Activated naive CD4-positive, alpha-beta T cell treated with anti-CD3 and anti-CD28 coated beads, Interleukin-2, amount 10 ng/mL, durations not matched to agents 7 days and 5 days (primary cell): ENCODE results near the gene HSPA1A.

ENCODE experiments used
- CTCF ChIA-PET: fragments of 350-600 bp; sonication (Branson Sonifier 250); formaldehyde crosslinking; loops from one replicate; lab custom pipeline; 2021; ENCODE audit warnings: antibody characterized with exemption; lab: Charles Lee
- DNase-seq: peaks from one replicate; pipeline ENCODE4 v3.0.0-alpha.2; 2020
- H3K27ac Mint-ChIP-seq: one replicate; pipeline ENCODE4 v1.8.0; 2021; ENCODE audit warnings: mild to moderate bottlenecking, moderate library complexity, mixed read lengths
- H3K27me3 Mint-ChIP-seq: one replicate; pipeline ENCODE4 v1.8.0; 2021; ENCODE audit warnings: mild to moderate bottlenecking, mixed read lengths
- H3K36me3 Mint-ChIP-seq: one replicate; pipeline ENCODE4 v1.8.0; 2021; ENCODE audit warnings: mixed read lengths
- H3K4me1 Mint-ChIP-seq: one replicate; pipeline ENCODE4 v1.8.0; 2021; ENCODE audit warnings: mixed read lengths
- H3K4me3 Mint-ChIP-seq: one replicate; pipeline ENCODE4 v1.8.0; 2021; ENCODE audit warnings: mild to moderate bottlenecking, moderate library complexity, mixed read lengths
- H3K9me3 Mint-ChIP-seq: one replicate; pipeline ENCODE4 v1.8.0; 2021; ENCODE audit warnings: mixed read lengths

The HSPA1A gene

DNA sequence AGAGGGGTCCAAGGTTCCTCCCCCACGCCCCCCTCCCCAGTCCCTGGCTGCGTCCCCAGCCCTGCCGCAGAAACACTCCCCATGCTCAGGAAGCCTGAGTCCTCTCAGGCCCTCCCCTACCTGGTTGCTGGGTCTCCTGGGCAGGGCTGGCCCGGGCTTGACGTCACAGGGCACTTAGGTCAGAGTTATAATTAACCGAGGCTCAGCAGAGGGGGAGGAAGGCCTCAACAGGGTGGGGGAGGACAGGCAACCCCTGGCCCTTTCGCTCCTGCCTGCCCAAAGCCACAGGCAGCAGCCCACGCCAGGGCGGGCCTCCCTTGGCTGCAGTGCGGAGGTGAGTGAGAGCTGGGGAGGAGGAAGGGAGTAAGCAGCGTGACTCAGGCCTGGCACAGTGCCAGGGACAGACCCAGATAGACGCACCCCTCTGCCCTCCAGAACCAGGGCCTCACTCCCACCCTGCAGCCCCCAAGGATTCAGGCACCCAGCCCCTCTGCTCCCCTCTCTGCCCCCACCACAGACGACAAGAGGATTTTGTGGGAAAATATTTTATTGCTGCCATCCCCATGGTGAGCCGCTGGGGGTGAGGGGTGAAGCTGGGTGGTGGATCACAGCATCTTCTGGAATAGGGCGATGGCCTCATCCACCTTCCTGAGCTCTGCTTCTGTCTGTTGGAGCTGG, 38.2 kb upstream of the HSPA1A start, which contains the start of gene VWA7:
Gene VWA7, minus strand, starts transcription at position 340 of the 678 bp plus-strand sequence. CDS start 549 bp downstream, outside the sequence.
- Mint-ChIP-seq H3K9me3 (no peaks in the 10 kb centered on the region), H3K27me3 (peaks cover 5% of the 10 kb centered on the region), H3K4me1 (peaks cover 45% of the 10 kb centered on the region), H3K4me3 (peak within 1 kb of the TSS; percentile 23), H3K27ac (peak within 1 kb of the TSS; percentile 82), H3K36me3 (peaks cover 14% of the 10 kb centered on the region)
- peak; percentile 79 for DNase-seq
- CTCF ChIA-PET, result interaction anchor here (1.0 to 2.4 kb wide), 3 partner anchors 15 to 174 kb away, joined by 3 to 11 read pairs (median 3); no protein-coding TSS in a partner anchor

GRCh38 chr6:31777667-31778050, 37.7 kb upstream of the HSPA1A start:
- Mint-ChIP-seq H3K4me3 (no peak overlapping the region), H3K4me1 (peaks cover 41% of the 10 kb centered on the region), H3K27ac (peak overlapping the region; percentile 82), H3K27me3 (peaks cover 5% of the 10 kb centered on the region), H3K36me3 (peaks cover 16% of the 10 kb centered on the region), H3K9me3 (no peaks in the 10 kb centered on the region)
- no peak for DNase-seq
- CTCF ChIA-PET, result interaction anchor here (0.6 to 2.4 kb wide), 6 partner anchors 12 to 174 kb away, joined by 3 to 11 read pairs (median 3); no protein-coding TSS in a partner anchor

DNA sequence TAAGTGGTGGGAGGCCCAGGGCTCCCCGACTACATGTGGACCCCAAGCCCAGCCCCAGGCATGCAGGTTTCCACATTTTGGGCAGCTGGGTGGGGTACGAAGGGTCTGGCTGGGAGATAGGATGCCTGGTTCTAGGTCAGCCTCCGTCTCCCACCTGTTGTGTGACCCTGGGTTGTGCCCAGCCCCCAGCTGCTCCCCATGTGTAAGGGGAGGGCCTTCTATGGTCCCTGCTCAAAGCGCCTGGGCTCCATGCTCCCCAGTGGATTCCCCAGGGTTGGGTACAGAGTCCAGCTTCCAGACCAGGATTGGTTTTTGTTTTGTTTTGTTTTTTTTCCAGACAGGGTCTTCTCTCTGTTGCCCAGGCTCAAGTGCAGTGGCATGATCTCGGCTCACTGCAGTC, 37.1 kb upstream of the HSPA1A start:
- DNase-seq, result no peak
- Mint-ChIP-seq H3K4me3 (no peak overlapping the region), H3K9me3 (no peaks in the 10 kb centered on the region), H3K27ac (peak overlapping the region; percentile 73), H3K36me3 (peaks cover 21% of the 10 kb centered on the region), H3K27me3 (peaks cover 5% of the 10 kb centered on the region), H3K4me1 (peaks cover 36% of the 10 kb centered on the region)
- CTCF ChIA-PET, result interaction anchor here (0.6 to 2.4 kb wide), 5 partner anchors 12 to 44 kb away, joined by 3 to 11 read pairs (median 3); no protein-coding TSS in a partner anchor

- Mint-ChIP-seq H3K9me3 (no peaks in the 10 kb centered on the region), H3K27ac (no peak overlapping the region), H3K36me3 (peaks cover 25% of the 10 kb centered on the region), H3K4me1 (peaks cover 33% of the 10 kb centered on the region), H3K27me3 (peaks cover 5% of the 10 kb centered on the region), H3K4me3 (no peak overlapping the region)
- no peak for DNase-seq
- CTCF ChIA-PET, result interaction anchor here (1.4 to 1.8 kb wide), 3 partner anchors 9 to 13 kb away, joined by 3 to 5 read pairs (median 4); no protein-coding TSS in a partner anchor
Observed at GRCh38 chr6:31778999-31779885, 36.1 kb upstream of the HSPA1A start.

- CTCF ChIA-PET, result interaction anchor here (1.4 to 1.8 kb wide), 2 partner anchors 10 to 11 kb away, joined by 4 to 5 read pairs; no protein-coding TSS in a partner anchor
- no peak for DNase-seq
- Mint-ChIP-seq H3K4me3 (no peak overlapping the region), H3K9me3 (no peaks in the 10 kb centered on the region), H3K27me3 (peaks cover 5% of the 10 kb centered on the region), H3K4me1 (peaks cover 32% of the 10 kb centered on the region), H3K36me3 (peaks cover 31% of the 10 kb centered on the region), H3K27ac (no peak overlapping the region)
Observed at GRCh38 chr6:31779908-31780307, 35.4 kb upstream of the HSPA1A start.

DNA sequence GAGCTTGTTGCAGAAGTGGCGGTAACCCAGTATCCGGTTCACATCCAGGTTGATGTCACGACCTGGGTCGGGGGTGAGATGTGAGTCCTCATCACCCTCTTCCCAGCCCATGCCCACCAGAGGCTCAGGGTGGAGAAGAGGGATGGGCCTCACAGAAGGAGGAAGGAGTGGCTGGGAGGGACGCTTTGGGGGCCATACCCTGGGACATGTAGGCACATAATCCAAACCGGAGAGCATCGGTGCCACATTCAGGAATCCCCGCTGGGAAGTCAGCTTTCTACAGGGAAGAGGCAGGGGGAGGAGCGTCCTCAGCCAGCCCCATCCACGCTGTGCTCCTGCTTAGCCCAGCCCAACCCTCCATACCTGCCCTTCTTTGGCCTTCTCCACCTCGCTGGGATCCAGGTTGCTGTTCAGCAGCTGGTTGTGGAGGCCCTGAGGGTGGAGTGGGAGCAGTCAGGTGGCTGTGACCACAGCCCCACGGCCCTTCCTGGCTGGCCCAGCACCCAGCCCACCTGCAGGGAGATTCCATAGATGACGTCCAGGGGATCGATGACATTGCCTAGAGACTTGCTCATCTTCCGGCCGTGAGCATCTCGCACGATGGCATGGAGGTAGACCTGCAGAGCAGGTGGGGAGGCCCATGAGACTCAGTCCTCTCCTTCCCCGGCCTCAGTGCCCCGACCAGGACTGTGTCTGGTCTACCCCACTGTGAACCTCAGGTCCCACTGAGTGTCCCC, 34.7 kb upstream of the HSPA1A start:
- Mint-ChIP-seq H3K27ac (no peak overlapping the region), H3K36me3 (peaks cover 34% of the 10 kb centered on the region), H3K9me3 (no peaks in the 10 kb centered on the region), H3K4me1 (peaks cover 24% of the 10 kb centered on the region), H3K27me3 (peaks cover under 1% of the 10 kb centered on the region), H3K4me3 (no peak overlapping the region)
- CTCF ChIA-PET, result interaction anchor here (0.6 to 1.8 kb wide), 3 partner anchors 10 to 11 kb away, joined by 3 to 5 read pairs (median 4); no protein-coding TSS in a partner anchor
- no peak for DNase-seq

DNA sequence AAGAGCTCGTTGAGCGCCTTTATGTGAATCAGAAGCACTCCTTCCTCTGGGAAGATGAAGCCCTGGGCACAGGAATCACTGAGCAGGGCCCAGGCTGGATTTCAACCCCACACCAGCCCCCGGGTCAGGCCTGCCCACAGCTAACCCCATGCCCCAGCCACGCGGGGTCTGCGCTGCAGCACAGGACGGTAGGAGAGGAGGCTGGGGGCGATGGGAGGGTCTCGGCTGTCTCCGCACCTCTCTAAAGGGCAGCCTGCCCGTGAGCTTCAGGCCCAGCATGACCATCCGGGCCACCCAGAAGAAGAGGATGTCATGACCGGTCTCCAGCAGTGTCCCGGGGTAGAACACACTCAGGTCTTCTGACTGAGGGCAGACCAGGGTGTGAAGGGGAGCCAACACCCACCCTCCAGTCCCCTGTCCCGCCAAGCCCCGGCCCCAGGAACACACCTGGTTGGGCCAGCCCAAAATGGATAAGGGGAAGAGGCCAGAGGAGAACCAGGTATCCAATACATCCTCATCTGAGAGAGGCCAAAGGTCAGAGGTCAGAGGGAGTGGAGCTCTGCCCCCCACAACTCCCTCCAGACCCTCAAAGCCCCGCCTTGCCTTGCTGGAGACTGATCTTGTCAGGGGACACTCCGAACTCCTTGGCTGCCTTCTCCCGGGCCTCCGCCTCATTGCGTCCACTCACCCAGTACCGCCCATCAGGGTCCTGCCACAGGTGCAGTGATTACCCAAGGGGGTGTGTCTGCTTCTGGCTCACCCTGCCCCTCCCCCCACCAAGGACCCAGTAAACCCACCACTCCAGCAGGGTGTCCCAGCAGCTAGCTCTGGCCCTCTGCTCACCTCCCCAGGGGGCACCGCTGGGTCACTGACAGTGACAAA, 33.9 kb upstream of the HSPA1A start:
- Mint-ChIP-seq H3K27me3 (no peaks in the 10 kb centered on the region), H3K4me1 (peaks cover 16% of the 10 kb centered on the region), H3K4me3 (no peak overlapping the region), H3K9me3 (no peaks in the 10 kb centered on the region), H3K36me3 (peaks cover 35% of the 10 kb centered on the region), H3K27ac (no peak overlapping the region)
- DNase-seq, result no peak
- CTCF ChIA-PET, result interaction anchor here (0.7 to 1.4 kb wide), 2 partner anchors 10 to 13 kb away, joined by 3 to 4 read pairs; no protein-coding TSS in a partner anchor

GRCh38 chr6:31782126-31782855, 33.1 kb upstream of the HSPA1A start:
- CTCF ChIA-PET, result interaction anchor here (1.1 kb wide), 1 partner anchor 10 kb away, joined by 4 read pairs; no protein-coding TSS in a partner anchor
- Mint-ChIP-seq H3K4me3 (no peak overlapping the region), H3K36me3 (peaks cover 37% of the 10 kb centered on the region), H3K4me1 (peaks cover 8% of the 10 kb centered on the region), H3K27ac (peak overlapping the region; percentile 28), H3K27me3 (no peaks in the 10 kb centered on the region), H3K9me3 (no peaks in the 10 kb centered on the region)
- DNase-seq, result no peak

DNA sequence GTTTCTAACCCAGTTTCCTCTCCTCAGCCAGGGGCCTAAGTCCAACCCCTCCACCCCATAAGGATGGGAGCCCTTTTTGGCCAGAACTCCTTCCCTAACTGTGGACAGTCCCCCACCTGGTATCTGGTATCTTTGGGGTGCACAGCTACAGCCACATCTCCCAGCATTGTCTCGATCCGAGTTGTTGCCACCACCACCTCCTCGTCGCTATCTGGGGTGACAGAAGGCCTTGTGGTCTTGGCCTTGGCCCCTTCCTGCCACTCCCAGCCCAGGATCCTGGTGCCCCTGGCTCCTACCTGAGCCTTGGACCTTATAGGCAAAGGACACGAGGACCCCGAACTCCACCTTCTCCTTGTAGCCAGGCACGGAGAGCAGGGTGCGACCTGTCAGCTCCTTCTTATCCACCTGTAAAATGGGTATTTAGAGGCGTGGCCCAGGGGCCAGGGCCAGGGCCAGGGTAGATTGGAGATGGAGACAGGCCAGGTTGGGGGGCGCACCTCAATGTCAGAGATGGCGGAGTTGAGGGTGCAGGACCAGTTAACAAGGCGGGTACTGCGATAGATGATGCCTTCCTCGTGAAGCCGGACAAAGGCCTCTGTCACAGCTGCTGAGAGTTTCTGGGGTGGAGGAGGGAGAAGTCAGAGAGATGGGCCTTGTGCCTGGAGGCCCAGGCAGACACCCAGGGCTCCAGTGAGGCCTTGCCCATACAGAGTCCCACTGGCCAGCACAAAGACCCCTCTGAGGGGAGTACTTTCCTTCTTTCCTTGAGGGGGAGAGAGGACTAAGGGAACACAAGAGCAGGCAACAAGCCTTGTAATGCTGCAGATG, 31.0 kb upstream of the HSPA1A start:
- Mint-ChIP-seq H3K36me3 (peaks cover 32% of the 10 kb centered on the region), H3K27ac (peak overlapping the region; percentile 31), H3K9me3 (no peaks in the 10 kb centered on the region), H3K4me1 (peaks cover 3% of the 10 kb centered on the region), H3K4me3 (no peak overlapping the region), H3K27me3 (no peaks in the 10 kb centered on the region)
- CTCF ChIA-PET, result interaction anchor here (1.3 kb wide), 1 partner anchor 14 kb away, joined by 4 read pairs; no protein-coding TSS in a partner anchor
- DNase-seq, result no peak

GRCh38 chr6:31785475-31785874, 29.9 kb upstream of the HSPA1A start:
- no peaks in the 10 kb centered on the region for H3K9me3 Mint-ChIP-seq
- no peak for DNase-seq
- CTCF ChIA-PET, result interaction anchor here (1.3 kb wide), 1 partner anchor 16 kb away, joined by 4 read pairs; no protein-coding TSS in a partner anchor
- H3K36me3 Mint-ChIP-seq, result peaks cover 31% of the 10 kb centered on the region
- no peaks in the 10 kb centered on the region for H3K27me3 Mint-ChIP-seq
- H3K4me1 Mint-ChIP-seq, result peaks cover 3% of the 10 kb centered on the region
- H3K27ac Mint-ChIP-seq, result no peak overlapping the region
- H3K4me3 Mint-ChIP-seq, result no peak overlapping the region

DNA sequence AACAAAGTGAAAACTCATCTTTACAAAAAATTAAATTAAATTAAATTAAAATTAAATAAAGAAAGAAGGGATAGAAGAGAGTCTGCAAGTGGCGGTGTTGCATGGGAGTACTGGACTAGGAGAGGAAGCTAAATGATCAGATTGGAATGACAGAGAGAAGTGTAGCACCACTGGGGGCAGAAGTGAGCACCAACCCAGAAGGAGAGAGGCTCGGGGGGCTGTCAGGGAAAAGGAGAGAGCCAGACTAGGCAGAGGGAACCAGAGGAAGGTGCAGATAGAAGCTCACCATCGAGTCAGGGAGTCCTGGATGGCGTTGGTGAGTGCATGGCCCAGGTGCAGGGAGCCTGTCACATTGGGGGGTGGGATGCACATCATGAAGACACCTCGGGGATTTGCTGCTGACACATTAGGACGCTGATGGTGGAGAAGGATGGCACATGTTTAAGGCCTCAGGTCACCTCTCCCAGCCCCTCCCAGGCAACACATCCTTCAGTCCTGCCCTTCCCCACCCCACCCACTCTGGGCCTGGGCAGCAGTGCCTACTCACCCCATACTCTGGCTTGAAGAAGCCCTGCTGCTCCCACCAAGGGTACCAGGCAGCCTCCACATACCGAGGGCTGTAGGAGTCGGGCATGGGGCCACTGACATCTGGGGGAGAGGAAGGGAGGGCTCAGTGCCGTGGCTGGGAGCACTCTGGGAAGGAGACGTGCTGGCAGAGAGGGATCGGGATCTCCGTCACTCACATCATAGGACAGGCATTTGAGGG, 23.8 kb upstream of the HSPA1A start:
- H3K27me3 Mint-ChIP-seq, result no peaks in the 10 kb centered on the region
- H3K9me3 Mint-ChIP-seq, result no peaks in the 10 kb centered on the region
- peak; percentile 54 for DNase-seq
- no peak overlapping the region for H3K4me3 Mint-ChIP-seq
- CTCF ChIA-PET, result interaction anchor here (0.7 to 3.2 kb wide), 12 partner anchors 9 to 125 kb away, joined by 3 to 11 read pairs (median 4); partner anchors contain the start of genes HSPA1A, HSPA1L and VWA7
- peaks cover 23% of the 10 kb centered on the region for H3K36me3 Mint-ChIP-seq
- peak overlapping the region; percentile 72 for H3K27ac Mint-ChIP-seq
- H3K4me1 Mint-ChIP-seq, result peaks cover 32% of the 10 kb centered on the region
